Lower leg skin (tissue), 3 donors: ENCODE measurements around the gene EPHB2.

Experiments
- POLR2A ChIP-seq, 2 donors: fragments of 450-650 bp; IDR thresholded peaks; one replicate each; pipeline ENCODE4 v1.6.1; 2016 to 2017; ENCODE audit warnings: antibody characterized with exemption in 2 of 2, mild to moderate bottlenecking in 1 of 2, moderate library complexity in 1 of 2
- TF ChIP-seq, protein P1 (sequence below), 3 donors: fragments of 450-650 bp; IDR thresholded peaks; one replicate each; pipeline ENCODE4 v1.5.1; 2016; ENCODE audit warnings: antibody characterized with exemption in 3 of 3, mild to moderate bottlenecking in 3 of 3, moderate library complexity in 2 of 3

DNA sequence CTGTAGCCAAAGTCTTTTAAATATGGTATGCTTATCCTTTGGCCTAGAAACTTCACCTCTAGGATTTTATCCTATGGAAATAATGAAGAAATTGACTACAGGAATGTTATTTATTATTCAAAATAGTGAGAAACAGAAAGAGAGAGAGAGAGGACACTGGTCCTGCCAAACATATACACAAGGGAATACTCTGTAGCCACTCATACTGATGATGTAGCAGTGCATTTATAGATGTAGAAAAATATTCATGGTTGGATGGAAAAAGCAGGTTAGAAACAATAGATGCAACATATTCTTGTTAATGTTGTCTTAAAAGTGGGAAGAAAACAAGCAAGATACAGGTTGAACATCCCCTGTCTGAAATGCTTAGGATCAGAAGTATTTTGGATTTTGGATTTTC is 22.2 kb upstream of the EPHB2 start:
- TF ChIP-seq, protein P1, sequence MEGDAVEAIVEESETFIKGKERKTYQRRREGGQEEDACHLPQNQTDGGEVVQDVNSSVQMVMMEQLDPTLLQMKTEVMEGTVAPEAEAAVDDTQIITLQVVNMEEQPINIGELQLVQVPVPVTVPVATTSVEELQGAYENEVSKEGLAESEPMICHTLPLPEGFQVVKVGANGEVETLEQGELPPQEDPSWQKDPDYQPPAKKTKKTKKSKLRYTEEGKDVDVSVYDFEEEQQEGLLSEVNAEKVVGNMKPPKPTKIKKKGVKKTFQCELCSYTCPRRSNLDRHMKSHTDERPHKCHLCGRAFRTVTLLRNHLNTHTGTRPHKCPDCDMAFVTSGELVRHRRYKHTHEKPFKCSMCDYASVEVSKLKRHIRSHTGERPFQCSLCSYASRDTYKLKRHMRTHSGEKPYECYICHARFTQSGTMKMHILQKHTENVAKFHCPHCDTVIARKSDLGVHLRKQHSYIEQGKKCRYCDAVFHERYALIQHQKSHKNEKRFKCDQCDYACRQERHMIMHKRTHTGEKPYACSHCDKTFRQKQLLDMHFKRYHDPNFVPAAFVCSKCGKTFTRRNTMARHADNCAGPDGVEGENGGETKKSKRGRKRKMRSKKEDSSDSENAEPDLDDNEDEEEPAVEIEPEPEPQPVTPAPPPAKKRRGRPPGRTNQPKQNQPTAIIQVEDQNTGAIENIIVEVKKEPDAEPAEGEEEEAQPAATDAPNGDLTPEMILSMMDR (IDR thresholded peaks at IDR 0.05) = no peak
- no peak for TF ChIP-seq POLR2A (IDR thresholded peaks at IDR 0.05)
